HCT116 (cell line): ENCODE measurements around the gene ERCC6. TPM values are rescaled to one million over a fixed set of nuclear protein-coding genes. Genes with fewer than 3 reads are reported as not detected.

Experiments used
- ATAC-seq: fragments of 200-7000 bp; cut with Tn5 transposase; 2 replicates; pipeline ENCODE4 v1.9.1; 2020; ENCODE audit warnings: mild to moderate bottlenecking, moderate library complexity
- BruUV-seq: library from RNA; stranded (reverse); fragments of 400-500 nt; replicated peaks from 2 replicates; lab custom pipeline; 2021; lab: Mats Ljungman, UMichigan
- CTCF ChIA-PET: fragments of 300-600 bp; sonication (Branson Sonifier 250); formaldehyde crosslinking; loops from one replicate; lab custom pipeline; 2021; ENCODE audit warnings: antibody characterized with exemption; lab: Charles Lee
- POLR2A ChIA-PET: fragments of 300-600, 350-600 bp; sonication (Branson Sonifier 250); formaldehyde crosslinking; loops from one replicate; lab custom pipeline; 2021; ENCODE audit warnings: antibody characterized with exemption; lab: Charles Lee
- RAD21 ChIA-PET, 2 experiments: fragments of 300-600 bp; sonication (Branson Sonifier 250); formaldehyde crosslinking; loops; one replicate each; lab custom pipeline; 2023; ENCODE audit warnings: low total read pairs in 2 of 2; ENCODE audit not compliant: uncharacterized antibody in 2 of 2, unreplicated experiment in 2 of 2, low non-redundant PET in 1 of 2; lab: Charles Lee
- DNase-seq: peaks from one replicate; pipeline ENCODE4 v3.0.0-alpha.2; 2010; ENCODE audit warnings: low read depth, low spot score
- H2AFZ ChIP-seq: fragments of 200-600 bp; shearing (Covaris generic), sonication (generic); 2 replicates; pipeline ENCODE4 v1.6.1; 2017; ENCODE audit warnings: low read depth, mixed run types, mixed read lengths, antibody characterized with exemption, low read length; ENCODE audit not compliant: poor library complexity, severe bottlenecking
- H3K27ac ChIP-seq: 2 replicates; pipeline ENCODE4 v1.5.1; 2012; ENCODE audit warnings: low read depth, low read length
- H3K27me3 ChIP-seq: fragments of 200-600 bp; sonication (generic); 2 replicates; pipeline ENCODE4 v1.6.1; 2016; ENCODE audit warnings: mixed run types, low read length, mixed read lengths; ENCODE audit not compliant: insufficient read depth
- H3K36me3 ChIP-seq, 2 experiments: fragments of 200-500 bp in 1 of 2; fragments of 200-600 bp in 1 of 2; sonication (Bioruptor generic) in 1 of 2; sonication (generic) in 1 of 2; 2 replicates each; pipeline versions ENCODE4 v1.5.1 to v1.6.1; 2014 to 2016; ENCODE audit warnings: low read length in 2 of 2, inconsistent platforms in 1 of 2, mixed read lengths in 1 of 2, mixed run types in 1 of 2; ENCODE audit not compliant: insufficient read depth in 2 of 2, control insufficient read depth in 1 of 2
- H3K4me1 ChIP-seq, 2 experiments: fragments of 200-600 bp in 1 of 2; sonication (generic) in 1 of 2; 2 replicates each; pipeline versions ENCODE4 v1.5.1 to v1.6.1; 2012 to 2017; ENCODE audit warnings: low read length in 2 of 2, inconsistent platforms in 1 of 2, mild to moderate bottlenecking in 1 of 2, mixed read lengths in 1 of 2, mixed run types in 1 of 2, moderate library complexity in 1 of 2; ENCODE audit not compliant: insufficient read depth in 2 of 2, control insufficient read depth in 1 of 2
- H3K4me2 ChIP-seq: fragments of 200-600 bp; sonication (generic); 2 replicates; pipeline ENCODE4 v1.6.1; 2017; ENCODE audit warnings: mixed run types, low read length, mixed read lengths
- H3K4me3 ChIP-seq, 2 experiments: fragments of 200-600 bp in 1 of 2; sonication (generic) in 1 of 2; replicated peaks in 1 of 2; 2 replicates each; pipeline ENCODE4 v1.5.1; 2011 to 2016; ENCODE audit warnings: low read length in 2 of 2, control low read depth in 1 of 2, low read depth in 1 of 2, mild to moderate bottlenecking in 1 of 2, mixed read lengths in 1 of 2, mixed run types in 1 of 2
- H3K79me2 ChIP-seq: fragments of 200-600 bp; sonication (generic); 2 replicates; pipeline ENCODE4 v1.6.1; 2017; ENCODE audit warnings: mild to moderate bottlenecking, mixed run types, low read length, moderate library complexity, mixed read lengths; ENCODE audit not compliant: insufficient read depth
- H3K9ac ChIP-seq: fragments of 200-600 bp; sonication (generic); 2 replicates; pipeline ENCODE4 v1.6.1; 2016; ENCODE audit warnings: low read length, mixed read lengths
- H3K9me2 ChIP-seq: fragments of 200-600 bp; sonication (generic), shearing (Covaris generic); 2 replicates; pipeline ENCODE4 v1.6.1; 2017; ENCODE audit warnings: mixed run types, mild to moderate bottlenecking, moderate library complexity; ENCODE audit not compliant: insufficient read depth
- H3K9me3 ChIP-seq, 2 experiments: fragments of 200-500 bp in 1 of 2; fragments of 200-600 bp in 1 of 2; sonication (Bioruptor generic) in 1 of 2; sonication (generic) in 1 of 2; 2 replicates each; pipeline ENCODE4 v1.6.1; 2014 to 2017; ENCODE audit warnings: low read length in 2 of 2, mixed read lengths in 2 of 2, inconsistent platforms in 1 of 2, low read depth in 1 of 2, mild to moderate bottlenecking in 1 of 2, mixed run types in 1 of 2, moderate library complexity in 1 of 2; ENCODE audit not compliant: control insufficient read depth in 1 of 2, insufficient read depth in 1 of 2
- H4K20me1 ChIP-seq: fragments of 200-600 bp; sonication (generic), shearing (Covaris generic); 2 replicates; pipeline ENCODE4 v1.6.1; 2017; ENCODE audit warnings: mixed run types, mild to moderate bottlenecking, moderate library complexity; ENCODE audit not compliant: insufficient read depth
- CBX3 ChIP-seq: IDR thresholded peaks from 2 replicates; pipeline ENCODE4 v1.6.1; 2012; ENCODE audit warnings: low read depth
- CEBPB ChIP-seq: IDR thresholded peaks from 2 replicates; pipeline ENCODE4 v1.6.1; 2012; ENCODE audit warnings: low read depth
- CTCF ChIP-seq, 3 experiments: fragments of 200-600 bp in 1 of 3; sonication (generic) in 1 of 3; IDR thresholded peaks in 2 of 3; conservative IDR thresholded peaks in 1 of 3; 2 replicates each; pipeline ENCODE4 v1.5.1; 2012 to 2017; ENCODE audit warnings: low read depth in 2 of 3, low read length in 2 of 3, antibody characterized with exemption in 1 of 3, borderline replicate concordance in 1 of 3, control low read depth in 1 of 3, mild to moderate bottlenecking in 1 of 3, mixed read lengths in 1 of 3, mixed run types in 1 of 3, moderate library complexity in 1 of 3; ENCODE audit not compliant: insufficient read depth in 1 of 3
- EGR1 ChIP-seq: IDR thresholded peaks from 2 replicates; pipeline ENCODE4 v1.6.1; 2012; ENCODE audit warnings: low read depth
- ELF1 ChIP-seq: IDR thresholded peaks from 2 replicates; pipeline ENCODE4 v1.6.1; 2012; ENCODE audit warnings: low read depth, borderline replicate concordance
- EZH2 ChIP-seq: fragments of 200-600 bp; sonication (generic); IDR thresholded peaks from 2 replicates; pipeline ENCODE4 v1.6.1; 2017; ENCODE audit warnings: antibody characterized with exemption, mixed run types
- EZH2phosphoT487 ChIP-seq: fragments of 200-600 bp; IDR thresholded peaks from 2 replicates; pipeline ENCODE4 v1.6.1; 2018; ENCODE audit warnings: antibody characterized with exemption, borderline replicate concordance
- FOSL1 ChIP-seq: IDR thresholded peaks from 2 replicates; pipeline ENCODE4 v1.6.1; 2012; ENCODE audit warnings: low read depth
- JUND ChIP-seq: IDR thresholded peaks from 2 replicates; pipeline ENCODE4 v1.6.1; 2012
- RAD21 ChIP-seq: IDR thresholded peaks from 2 replicates; pipeline ENCODE4 v1.6.1; 2012; ENCODE audit warnings: low read depth, mild to moderate bottlenecking
- REST ChIP-seq: IDR thresholded peaks from 2 replicates; pipeline ENCODE4 v1.6.1; 2012; ENCODE audit warnings: low read depth
- SRF ChIP-seq: IDR thresholded peaks from 2 replicates; pipeline ENCODE4 v1.6.1; 2012; ENCODE audit warnings: low read depth
- TCF7L2 ChIP-seq: IDR thresholded peaks from 2 replicates; pipeline ENCODE4 v1.7.0; 2011; ENCODE audit warnings: borderline replicate concordance, inconsistent platforms; ENCODE audit not compliant: insufficient read depth, insufficient read length; ENCODE audit errors: extremely low read depth
- ZFX ChIP-seq: fragments of 450-650 bp; IDR thresholded peaks from 2 replicates; pipeline ENCODE4 v1.6.1; 2017
- ZNF274 ChIP-seq: fragments of 200-500 bp; sonication (Bioruptor generic); IDR thresholded peaks from 2 replicates; pipeline ENCODE4 v1.6.1; 2014; ENCODE audit warnings: mild to moderate bottlenecking, low read depth, low read length, inconsistent platforms
- intact Hi-C: fragments of 100-400 bp; cut with micrococcal nuclease; formaldehyde crosslinking; loops from 2 replicates; pipeline ENCODE4 v1.10.0; 2022
- total RNA-seq: library from RNA; stranded (reverse); gene quantifications from one replicate; pipeline ENCODE4 v1.2.1, GENCODE V29; 2021; ENCODE audit not compliant: unreplicated experiment

ERCC6 gene
- total RNA-seq, 1 experiment from 2014 or later, result 16.4 TPM

- DNase-seq (no peak), ATAC-seq (no peak)
- Histone ChIP-seq H3K9me2 (no peaks in the 10 kb centered on the region), H4K20me1 (no peaks in the 10 kb centered on the region), H3K9me3 (no peaks in the 10 kb centered on the region), H3K79me2 (0 out of 2 replicates have a peak, but pooled peaks cover 5% of the 10 kb centered on the region), H3K9ac (no peak overlapping the region), H3K4me3 (no peak overlapping the region), H3K27ac (no peak overlapping the region), H3K27me3 (no peaks in the 10 kb centered on the region), H3K36me3 (peaks cover 3 to 7% of the 10 kb centered on the region in 2 experiments; a peak in 3 of 4 replicates), H3K4me1 (no peaks in the 10 kb centered on the region), H2AFZ (no peak overlapping the region), H3K4me2 (no peak overlapping the region)
- ChIA-PET RAD21 (interaction anchor here (1.1 kb wide), 2 partner anchors 111 kb away, joined by 6 to 9 read pairs; no protein-coding TSS in a partner anchor), CTCF (interaction anchor here (0.6 to 3.1 kb wide), 8 partner anchors 8 to 860 kb away, joined by 4 to 46 read pairs (median 5); partner anchors contain the start of gene ERCC6), POLR2A (no interaction called here)
- TF ChIP-seq ELF1 (no peak), CEBPB (no peak), CBX3 (no peak), EZH2phosphoT487 (no peak), RAD21 (no peak), EZH2 (no peak), ZFX (no peak), EGR1 (no peak), REST (no peak), JUND (no peak), FOSL1 (no peak), CTCF (IDR thresholded peaks at IDR 0.05 in 2 of 3, conservative IDR thresholded peaks at IDR 0.05 in 1 of 3; ENCODE audit: borderline replicate concordance in 1 of 3, insufficient read depth in 1 of 3, low read depth in 2 of 3, low read length in 2 of 3) (no peak), TCF7L2 (no peak), ZNF274 (no peak), SRF (no peak)
- no TSS peak for BruUV-seq
- intact Hi-C loops, result loop anchor here (10.0 kb wide), 1 partner anchor 964 kb away; no protein-coding TSS in a partner anchor
Measured at GRCh38 chr10:49518566-49518965, 20.4 kb downstream of the ERCC6 start.
